GM18951 (cell line): Measurements from ENCODE around the gene ICA1.
"Not testable (repeated sequence)": the region's sequence is repeated elsewhere in the genome, so short reads cannot be mapped to it uniquely, and the experiment has no call there.

ENCODE experiments used
- POLR2A ChIP-seq: IDR thresholded peaks from 4 replicates; pipeline ENCODE4 v1.6.1; 2011; ENCODE audit warnings: mild to moderate bottlenecking; ENCODE audit not compliant: insufficient read length, insufficient read depth; ENCODE audit errors: extremely low read depth
- in situ Hi-C: fragments of 300-500 bp; cut with MboI; formaldehyde crosslinking; loops from one replicate; pipeline ENCODE4 v1.12.0; 2022; ENCODE audit warnings: low sequenced_read_pairs, mixed read lengths, inconsistent platforms; ENCODE audit not compliant: unreplicated experiment

Gene ICA1

GRCh38 chr7:8085420-8085819, 176.5 kb downstream of the ICA1 start:
- in situ Hi-C loops: no loop called here
- TF ChIP-seq POLR2A: no peak

DNA sequence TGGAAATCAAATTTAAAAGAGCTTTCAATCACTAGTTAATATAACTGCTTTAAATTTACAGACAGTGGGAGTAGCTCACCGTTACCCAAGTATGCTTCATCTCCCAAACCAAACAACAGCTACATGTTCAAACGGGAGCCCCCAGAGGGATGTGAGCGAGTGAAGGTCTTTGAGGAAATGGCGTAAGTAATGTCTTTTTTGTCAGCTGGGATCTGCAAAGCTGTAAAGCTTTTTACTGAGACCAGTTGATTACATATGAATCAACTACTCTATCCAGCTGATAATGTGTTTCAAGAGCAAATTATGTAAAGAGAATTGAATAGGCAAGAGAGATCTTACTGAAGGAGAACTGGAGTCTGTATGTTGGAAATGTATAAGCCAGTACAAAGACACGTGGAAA, 177.1 kb downstream of the ICA1 start:
- no peak for TF ChIP-seq POLR2A

GRCh38 chr7:8082762-8083161, 179.2 kb downstream of the ICA1 start:
- in situ Hi-C loops: no loop called here
- TF ChIP-seq POLR2A: no peak

More for the DNA sequence above, 177.1 kb downstream of the ICA1 start:
- in situ Hi-C loops: no loop called here

GRCh38 chr7:8078418-8078817, 183.5 kb downstream of the ICA1 start:
- in situ Hi-C loops: no loop called here
- TF ChIP-seq POLR2A: no peak

DNA sequence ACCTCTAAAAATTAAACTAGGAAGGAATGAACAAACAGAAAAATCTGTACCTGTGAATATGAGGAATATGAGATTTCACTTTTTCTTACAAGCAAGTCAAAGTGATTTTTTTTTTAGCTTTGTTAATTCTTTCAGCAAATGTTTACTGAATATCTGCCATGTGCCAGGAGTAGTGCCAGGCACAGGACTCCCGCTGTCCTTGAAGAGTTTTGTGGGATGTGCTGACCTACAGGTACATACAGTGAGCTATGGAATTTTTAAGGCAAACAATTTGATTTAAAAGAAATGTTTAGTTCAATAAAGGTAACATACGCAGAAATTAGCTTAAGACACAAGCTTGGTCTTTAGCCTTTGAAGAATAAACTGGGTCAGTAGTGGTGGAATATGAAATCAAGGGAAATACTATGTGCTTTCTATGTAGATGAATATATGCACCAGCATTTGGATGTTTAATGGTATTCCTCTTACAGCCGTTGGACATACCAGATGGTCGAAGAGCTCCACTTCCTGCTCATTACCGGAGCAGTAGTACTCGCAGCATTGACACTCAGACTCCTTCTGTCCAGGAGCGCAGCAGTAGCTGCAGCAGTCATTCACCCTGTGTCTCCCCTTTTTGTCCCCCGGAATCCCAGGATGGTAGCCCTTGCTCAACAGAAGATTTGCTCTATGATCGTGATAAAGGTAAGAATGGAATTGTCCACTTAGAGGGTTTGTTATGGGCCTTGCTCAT, 191.4 kb downstream of the ICA1 start:
- in situ Hi-C loops: no loop called here
- TF ChIP-seq POLR2A: no peak

DNA sequence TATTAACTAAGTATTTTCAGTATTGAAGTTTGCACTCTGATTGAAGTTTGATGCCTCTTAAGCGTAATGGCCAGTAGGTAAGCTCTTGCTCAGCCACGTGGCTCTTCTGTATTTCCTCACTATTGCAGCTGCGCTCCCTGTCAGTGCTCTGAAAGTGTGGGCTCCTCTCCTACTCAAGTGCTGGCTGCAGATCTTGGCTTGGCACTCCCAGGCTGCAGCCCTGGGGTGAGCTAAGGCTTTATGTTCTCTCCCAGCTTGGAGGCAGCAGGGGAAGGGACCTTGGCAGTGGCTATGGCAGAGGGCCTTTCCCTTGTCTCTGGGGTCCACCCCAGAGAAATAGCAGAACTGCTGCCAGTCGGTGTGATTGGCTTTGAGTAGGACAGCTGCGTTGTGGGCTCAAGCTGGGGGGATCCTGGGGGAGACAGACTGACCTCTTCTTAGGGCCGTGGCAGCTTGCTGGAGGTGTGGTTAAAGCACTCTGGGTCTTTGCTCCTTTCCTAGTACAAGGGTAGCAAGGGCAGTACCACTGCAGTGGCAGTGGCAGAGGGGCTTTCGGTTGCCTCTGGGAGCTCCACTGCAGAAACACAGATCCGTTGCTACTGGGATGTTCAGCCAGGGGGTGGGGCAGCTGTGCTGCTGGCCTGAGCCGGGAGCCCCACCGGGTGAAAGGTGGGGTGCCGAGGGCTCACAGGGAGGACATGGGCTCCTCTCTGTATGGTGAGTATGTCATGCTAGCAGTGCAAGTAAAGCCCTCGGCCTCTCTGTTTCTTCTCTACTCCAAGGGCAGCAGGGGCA, 192.9 kb downstream of the ICA1 start:
- TF ChIP-seq POLR2A: no peak
- in situ Hi-C loops: no loop called here

GRCh38 chr7:8065356-8065813, 196.6 kb downstream of the ICA1 start:
- TF ChIP-seq POLR2A: no peak
- in situ Hi-C loops: no loop called here

DNA sequence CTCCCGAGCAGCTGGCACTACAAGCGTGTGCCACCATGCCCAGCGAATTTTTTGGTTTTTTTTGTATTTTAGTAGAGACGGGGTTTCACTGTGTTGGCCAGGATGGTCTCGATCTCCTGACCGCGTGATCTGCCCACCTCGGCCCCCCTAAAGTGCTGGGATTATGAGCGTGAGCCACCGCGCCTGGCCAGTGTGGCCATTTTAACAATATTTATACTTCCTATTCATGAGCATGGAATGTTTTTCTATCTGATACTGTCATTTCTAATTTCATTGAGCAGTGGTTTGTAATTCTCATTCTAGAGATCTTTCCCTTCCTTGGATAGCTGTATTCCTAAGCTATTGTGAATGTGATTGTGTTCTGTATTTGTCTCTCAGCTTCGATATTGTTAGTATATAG, 197.1 kb downstream of the ICA1 start:
- no peak for TF ChIP-seq POLR2A
- in situ Hi-C loops: no loop called here

DNA sequence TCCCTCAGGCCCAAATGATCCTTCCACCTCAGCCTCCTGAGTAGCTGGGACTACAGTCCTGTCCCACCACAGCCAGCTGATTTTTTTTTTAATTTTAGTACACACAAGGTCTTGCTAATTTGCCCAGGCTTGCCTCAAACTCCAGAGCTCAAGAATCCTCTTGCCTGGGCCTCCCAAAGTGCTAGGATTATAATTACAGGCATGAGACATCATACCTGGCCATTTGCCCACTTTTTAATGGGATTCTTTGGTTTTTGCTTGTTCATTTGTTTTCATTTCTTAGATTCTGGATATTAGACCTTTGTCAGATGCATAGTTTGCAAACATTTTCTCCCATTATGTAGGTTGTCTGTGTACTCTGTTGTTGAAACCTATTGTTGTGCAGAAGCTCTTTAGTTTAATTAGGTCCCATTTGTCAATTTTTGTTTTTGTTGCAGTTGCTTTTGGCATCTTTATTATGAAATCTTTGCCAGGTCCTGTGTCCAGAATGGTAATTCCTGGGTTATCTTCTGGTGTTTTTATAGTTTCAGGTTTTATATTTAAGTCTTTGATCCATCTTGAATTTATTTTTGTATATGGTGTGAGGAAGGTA, 198.2 kb downstream of the ICA1 start:
- no peak for TF ChIP-seq POLR2A
- in situ Hi-C loops: no loop called here

- in situ Hi-C loops: not testable (repeated sequence)
Measured at GRCh38 chr7:8063300-8063699, 198.7 kb downstream of the ICA1 start.
